Breast epithelium (tissue), 4 donors: ENCODE data around the gene C16orf54. TPM values are rescaled to one million over a fixed set of nuclear protein-coding genes. Genes with fewer than 3 reads are reported as not detected.
"Not testable (repeated sequence)": the region's sequence is repeated elsewhere in the genome, so short reads cannot be mapped to it uniquely, and the experiment has no call there.

ENCODE experiments used
- DNase-seq, 2 donors: peaks; one replicate each; pipeline ENCODE4 v3.0.0-alpha.2; 2019; ENCODE audit warnings: low spot score in 2 of 2
- H3K27ac ChIP-seq, 2 donors: fragments of 200-600 bp; sonication (generic) in 1 of 2; one replicate each; pipeline ENCODE4 v1.5.1; 2016 to 2019; ENCODE audit warnings: mild to moderate bottlenecking in 1 of 2
- H3K27me3 ChIP-seq, 2 donors: fragments of 200-600 bp; sonication (generic) in 1 of 2; one replicate each; pipeline versions ENCODE4 v1.5.1 to v1.6.0; 2017 to 2019; ENCODE audit warnings: control low read depth in 1 of 2, mild to moderate bottlenecking in 1 of 2
- H3K36me3 ChIP-seq: fragments of 200-600 bp; one replicate; pipeline ENCODE4 v1.5.1; 2019
- H3K4me1 ChIP-seq, 2 donors: fragments of 200-600 bp; sonication (generic); one replicate each; pipeline ENCODE4 v1.5.1; 2016 to 2019; ENCODE audit warnings: control low read depth in 1 of 2
- H3K4me3 ChIP-seq, 3 donors: fragments of 200-600 bp; sonication (generic); 1 replicate in 2 of 3; 2 replicates in 1 of 3; pipeline ENCODE4 v1.5.1; 2016 to 2019; ENCODE audit warnings: mild to moderate bottlenecking in 3 of 3, moderate library complexity in 2 of 3
- H3K9me3 ChIP-seq, 2 donors: fragments of 200-600 bp; sonication (generic) in 1 of 2; one replicate each; pipeline ENCODE4 v1.5.1; 2016 to 2019; ENCODE audit warnings: control low read depth in 1 of 2
- CTCF ChIP-seq, 3 donors: fragments of 450-650 bp; IDR thresholded peaks; one replicate each; pipeline ENCODE4 v1.5.1; 2016 to 2017; ENCODE audit warnings: antibody characterized with exemption in 3 of 3, mild to moderate bottlenecking in 3 of 3, moderate library complexity in 3 of 3
- POLR2A ChIP-seq: fragments of 450-650 bp; IDR thresholded peaks from one replicate; pipeline ENCODE4 v1.6.1; 2016; ENCODE audit warnings: antibody characterized with exemption, mild to moderate bottlenecking, moderate library complexity
- POLR2AphosphoS5 ChIP-seq, 3 donors: sonication (generic); formaldehyde crosslinking; IDR thresholded peaks; one replicate each; pipeline ENCODE4 v1.6.1; 2017; ENCODE audit warnings: antibody characterized with exemption in 3 of 3
- intact Hi-C: fragments of 100-400 bp; cut with DNase I; formaldehyde crosslinking; loops from one replicate; pipeline ENCODE4 v1.15.1; 2023; ENCODE audit warnings: low total_unique reads
- total RNA-seq, 3 donors: library from RNA; depleted of rRNA; stranded (reverse); fragments of >200 nt; gene quantifications; one replicate each; pipeline ENCODE4 v1.1.0, GENCODE V29; 2016

The C16orf54 gene
- total RNA-seq, 3 donors from 2014 or later: 0.66 to 2.1 (median 1.8) TPM

- Histone ChIP-seq H3K9me3 (no peaks in the 10 kb centered on the region), H3K36me3 (no peaks in the 10 kb centered on the region), H3K4me3 (peak within 1 kb of the TSS; percentile 72 to 96 (median 78)), H3K27ac (peak within 1 kb of the TSS; percentile 86 to 90), H3K27me3 (no peaks in the 10 kb centered on the region), H3K4me1 (peaks cover 0 to 12% of the 10 kb centered on the region in 2 donors)
- intact Hi-C loops: no loop called here
- TF ChIP-seq POLR2AphosphoS5 (IDR thresholded peaks at IDR 0.05) (peak; percentile 81 to 91 (median 90)), CTCF (IDR thresholded peaks at IDR 0.05) (peak; percentile 62 to 88 (median 79)), POLR2A (peak; percentile 64)
- peak; percentile 98 to 100 for DNase-seq
Observed at GRCh38 chr16:29790183-29790948, 44.6 kb upstream of the C16orf54 start, which contains the start of gene KIF22. KIF22 (plus strand) TSS chr16:29790751; CDS start chr16:29790760, 9 bp downstream.

DNA sequence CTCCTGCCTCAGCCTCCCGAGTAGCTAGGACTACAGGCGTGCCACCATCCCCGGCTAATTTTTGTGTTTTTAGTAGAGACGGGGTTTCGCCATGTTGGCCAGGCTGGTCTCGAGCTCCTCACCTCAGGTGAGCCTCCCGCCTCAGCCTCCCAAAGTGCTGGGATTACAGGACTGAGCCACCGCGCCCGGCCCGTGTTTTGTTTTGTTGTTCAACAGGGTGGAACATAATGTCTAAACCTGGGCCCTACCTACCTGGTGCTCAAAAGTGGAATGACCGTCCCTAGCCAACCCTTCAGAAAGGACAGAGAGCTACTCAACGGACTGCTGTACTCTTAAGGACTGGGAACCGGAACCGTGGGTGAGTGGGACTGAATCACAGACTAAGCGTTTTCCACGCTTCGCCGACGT is 44.0 kb upstream of the C16orf54 start:
- no peak for DNase-seq

DNA sequence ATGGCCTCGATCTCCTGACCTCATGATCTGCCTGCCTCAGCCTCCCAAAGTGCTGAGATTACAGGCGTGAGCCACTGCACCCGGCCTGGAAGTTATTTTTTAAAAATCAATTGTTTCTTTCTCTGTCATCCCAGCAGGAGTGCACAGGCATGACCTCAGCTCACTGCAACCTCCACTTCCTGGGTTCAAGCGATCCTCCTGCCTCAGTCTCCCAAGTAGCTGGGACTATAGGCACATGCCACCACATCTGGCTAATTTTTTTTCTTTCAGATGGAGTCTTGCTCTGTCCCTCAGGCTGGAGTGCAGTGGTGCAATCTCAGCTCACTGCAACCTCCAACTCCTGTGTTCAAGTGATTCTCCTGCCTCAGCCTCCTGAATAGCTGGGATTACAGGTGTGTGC is 41.4 kb upstream of the C16orf54 start:
- H3K27ac ChIP-seq, H3K4me1 ChIP-seq, H3K9me3 ChIP-seq, DNase-seq, H3K27me3 ChIP-seq, H3K4me3 ChIP-seq, H3K36me3 ChIP-seq, intact Hi-C loops: not testable (repeated sequence)

More for the DNA sequence above, 44.0 kb upstream of the C16orf54 start:
- Histone ChIP-seq H3K4me3 (peak overlapping the region; percentile 72 to 96 (median 78)), H3K4me1 (peaks cover 0 to 12% of the 10 kb centered on the region in 2 donors), H3K27ac (peak overlapping the region; percentile 86 to 90), H3K9me3 (no peaks in the 10 kb centered on the region), H3K27me3 (no peaks in the 10 kb centered on the region), H3K36me3 (no peaks in the 10 kb centered on the region)
- intact Hi-C loops: no loop called here
- TF ChIP-seq CTCF (IDR thresholded peaks at IDR 0.05) (no peak), POLR2A (no peak), POLR2AphosphoS5 (IDR thresholded peaks at IDR 0.05) (no peak)

DNA sequence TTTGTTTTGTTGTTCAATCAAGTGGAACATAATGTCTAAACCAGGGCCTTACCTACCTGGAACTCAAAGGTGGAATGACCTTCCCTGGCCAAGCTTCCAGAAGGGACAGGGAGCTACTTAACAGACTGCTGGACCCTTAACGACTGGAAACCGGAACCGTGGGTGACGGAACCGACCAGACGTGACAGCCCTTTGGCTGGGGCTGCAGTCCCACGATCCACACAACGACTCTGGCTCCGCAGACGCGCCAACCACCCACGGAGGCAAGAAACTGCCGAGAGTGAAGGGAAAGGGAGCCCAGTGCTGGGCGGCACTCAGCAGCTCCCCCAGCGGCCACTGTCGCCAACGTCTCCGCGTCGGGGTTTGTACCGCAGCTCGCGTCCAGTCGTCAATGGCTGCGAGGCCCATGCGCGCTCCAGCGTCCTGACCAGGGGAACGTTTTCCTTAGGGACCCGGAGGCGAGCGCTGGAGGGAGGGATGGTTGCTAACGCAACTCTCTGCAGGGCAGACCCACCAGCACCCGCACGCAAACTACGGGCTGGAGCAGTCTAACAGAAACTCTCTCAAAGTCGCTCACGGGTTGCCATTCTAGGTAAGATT is 39.2 kb upstream of the C16orf54 start:
- H3K4me3 ChIP-seq: peak overlapping the region in 2 of 3 donors; percentile 37 to 60
- H3K4me1 ChIP-seq: no peaks in the 10 kb centered on the region
- H3K27ac ChIP-seq: no peak overlapping the region
- intact Hi-C loops: no loop called here
- DNase-seq: peak in 1 of 2 donors; percentile 69
- no peaks in the 10 kb centered on the region for H3K9me3 ChIP-seq
- H3K36me3 ChIP-seq: no peaks in the 10 kb centered on the region
- H3K27me3 ChIP-seq: no peaks in the 10 kb centered on the region
- no peak for TF ChIP-seq POLR2A
- peak; percentile 30 to 67 (median 56) for TF ChIP-seq CTCF (IDR thresholded peaks at IDR 0.05)

DNA sequence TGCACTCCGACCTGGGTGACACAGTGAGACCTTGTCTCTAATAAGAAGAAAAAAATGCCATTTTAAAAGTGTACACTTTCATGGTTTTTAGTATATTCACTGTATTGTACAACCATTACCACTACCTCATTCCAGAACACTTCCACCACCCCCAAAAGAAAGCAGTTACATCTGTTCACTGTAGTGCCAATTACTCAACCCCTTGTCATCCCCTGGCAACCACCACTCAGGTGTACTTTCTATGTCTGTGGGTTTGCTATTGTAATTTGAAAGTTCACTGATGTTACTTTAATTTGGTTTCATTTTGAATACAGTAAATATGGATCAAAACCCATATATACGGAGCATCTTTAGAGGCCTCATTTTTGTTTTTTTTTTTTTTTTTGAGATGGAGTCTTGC is 38.4 kb upstream of the C16orf54 start:
- no peak for DNase-seq
- no peaks in the 10 kb centered on the region for H3K27me3 ChIP-seq
- intact Hi-C loops: no loop called here

DNA sequence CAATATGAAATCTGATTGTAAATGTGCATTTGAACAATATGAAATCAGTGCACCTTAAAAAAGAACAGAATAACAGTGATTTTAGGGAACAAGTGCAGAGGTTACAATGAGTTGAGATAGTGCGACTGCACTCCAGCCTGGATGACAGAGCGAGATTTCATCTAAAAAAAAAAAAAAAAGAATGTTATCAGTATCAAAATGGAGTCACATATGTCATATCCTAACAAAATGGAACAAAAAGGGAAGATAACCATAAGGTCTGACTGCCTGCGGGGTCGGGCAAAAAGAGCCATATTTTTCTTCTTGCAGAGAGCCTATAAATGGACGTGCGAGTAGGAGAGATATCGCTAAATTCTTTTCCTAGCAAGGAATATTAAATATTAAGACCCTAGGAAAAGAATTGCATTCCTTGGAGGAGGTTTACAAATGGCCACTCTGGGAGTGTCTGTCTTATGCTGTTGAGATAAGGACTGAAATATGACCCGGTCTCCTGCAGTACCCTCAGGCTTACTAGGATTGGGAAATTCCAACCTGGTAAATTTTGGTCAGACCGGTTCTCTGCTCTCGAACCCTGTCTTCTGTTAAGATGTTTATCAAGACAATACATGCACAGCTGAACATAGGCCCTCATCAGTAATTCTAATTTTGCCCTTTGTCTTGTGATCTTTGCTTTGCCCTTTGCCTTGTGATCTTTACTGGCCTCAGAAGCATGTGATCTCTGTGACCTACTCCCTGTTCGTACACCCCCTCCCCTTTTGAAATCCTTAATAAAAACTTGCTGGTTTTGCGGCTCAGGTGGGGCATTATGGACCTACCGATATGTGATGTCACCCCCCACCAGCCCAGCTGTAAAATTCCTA is 37.5 kb upstream of the C16orf54 start:
- intact Hi-C loops, DNase-seq, H3K27ac ChIP-seq, H3K9me3 ChIP-seq, H3K27me3 ChIP-seq, H3K36me3 ChIP-seq, H3K4me3 ChIP-seq, H3K4me1 ChIP-seq: not testable (repeated sequence)

More for the DNA sequence above, 38.4 kb upstream of the C16orf54 start:
- no peaks in the 10 kb centered on the region for H3K4me1 ChIP-seq
- no peak for TF ChIP-seq POLR2A
- TF ChIP-seq CTCF (IDR thresholded peaks at IDR 0.05): no peak
- no peak for TF ChIP-seq POLR2AphosphoS5 (IDR thresholded peaks at IDR 0.05)
- H3K9me3 ChIP-seq: no peaks in the 10 kb centered on the region
- no peaks in the 10 kb centered on the region for H3K36me3 ChIP-seq
- no peak overlapping the region for H3K4me3 ChIP-seq
- H3K27ac ChIP-seq: no peak overlapping the region
